ENCODE data around the gene CTNND1.
"Not testable (repeated sequence)": the region's sequence is repeated elsewhere in the genome, so short reads cannot be mapped to it uniquely, and the experiment has no call there.

Gene CTNND1, protein sequence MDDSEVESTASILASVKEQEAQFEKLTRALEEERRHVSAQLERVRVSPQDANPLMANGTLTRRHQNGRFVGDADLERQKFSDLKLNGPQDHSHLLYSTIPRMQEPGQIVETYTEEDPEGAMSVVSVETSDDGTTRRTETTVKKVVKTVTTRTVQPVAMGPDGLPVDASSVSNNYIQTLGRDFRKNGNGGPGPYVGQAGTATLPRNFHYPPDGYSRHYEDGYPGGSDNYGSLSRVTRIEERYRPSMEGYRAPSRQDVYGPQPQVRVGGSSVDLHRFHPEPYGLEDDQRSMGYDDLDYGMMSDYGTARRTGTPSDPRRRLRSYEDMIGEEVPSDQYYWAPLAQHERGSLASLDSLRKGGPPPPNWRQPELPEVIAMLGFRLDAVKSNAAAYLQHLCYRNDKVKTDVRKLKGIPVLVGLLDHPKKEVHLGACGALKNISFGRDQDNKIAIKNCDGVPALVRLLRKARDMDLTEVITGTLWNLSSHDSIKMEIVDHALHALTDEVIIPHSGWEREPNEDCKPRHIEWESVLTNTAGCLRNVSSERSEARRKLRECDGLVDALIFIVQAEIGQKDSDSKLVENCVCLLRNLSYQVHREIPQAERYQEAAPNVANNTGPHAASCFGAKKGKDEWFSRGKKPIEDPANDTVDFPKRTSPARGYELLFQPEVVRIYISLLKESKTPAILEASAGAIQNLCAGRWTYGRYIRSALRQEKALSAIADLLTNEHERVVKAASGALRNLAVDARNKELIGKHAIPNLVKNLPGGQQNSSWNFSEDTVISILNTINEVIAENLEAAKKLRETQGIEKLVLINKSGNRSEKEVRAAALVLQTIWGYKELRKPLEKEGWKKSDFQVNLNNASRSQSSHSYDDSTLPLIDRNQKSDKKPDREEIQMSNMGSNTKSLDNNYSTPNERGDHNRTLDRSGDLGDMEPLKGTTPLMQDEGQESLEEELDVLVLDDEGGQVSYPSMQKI

DNA sequence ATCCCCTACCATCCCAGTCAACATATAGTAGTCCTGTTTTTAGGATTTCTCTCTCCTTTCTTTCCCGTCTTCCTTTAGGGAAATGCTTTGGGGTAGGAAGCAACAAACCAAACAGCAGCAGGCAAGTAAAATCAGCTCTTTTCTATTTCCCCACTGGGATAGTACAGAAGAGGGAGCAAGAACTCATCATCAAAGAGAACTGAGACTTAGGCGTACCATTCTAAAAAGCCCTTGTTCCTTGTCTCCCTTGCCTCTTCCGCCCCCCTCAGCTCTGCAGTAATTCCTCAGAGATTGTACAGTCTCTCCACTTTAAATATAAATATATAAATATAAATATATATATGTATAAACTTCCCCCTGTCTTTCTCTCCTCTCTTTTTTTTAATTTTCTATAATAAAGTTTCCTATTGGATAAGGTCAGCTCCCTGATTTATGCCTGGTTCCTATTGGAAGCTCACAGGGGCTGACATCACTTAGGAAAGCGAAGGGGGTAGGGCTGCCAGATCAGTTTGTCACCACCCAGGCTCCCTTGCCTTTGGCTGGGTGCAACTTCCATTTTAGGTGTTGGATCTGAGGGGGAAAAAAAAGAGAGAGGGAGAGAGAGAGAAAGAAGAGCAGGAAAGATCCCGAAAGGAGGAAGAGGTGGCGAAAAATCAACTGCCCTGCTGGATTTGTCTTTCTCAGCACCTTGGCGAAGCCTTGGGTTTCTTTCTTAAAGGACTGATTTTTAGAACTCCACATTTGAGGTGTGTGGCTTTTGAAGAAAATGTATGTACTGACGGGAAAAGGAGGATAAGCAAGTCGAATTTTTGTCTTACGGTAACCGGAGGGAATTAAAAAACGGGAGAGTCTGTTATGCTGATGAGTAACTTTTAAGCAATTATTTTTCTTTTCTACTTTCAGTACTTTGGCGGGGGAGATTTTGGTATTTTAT, at the start of gene CTNND1:
Gene CTNND1 (plus strand): TSS at position 502 of the 934 bp plus-strand sequence. CDS start 29,677 bp downstream, outside the sequence.
- peak; percentile 94 for DNase-seq (ENCODE audit: low read depth)

DNA sequence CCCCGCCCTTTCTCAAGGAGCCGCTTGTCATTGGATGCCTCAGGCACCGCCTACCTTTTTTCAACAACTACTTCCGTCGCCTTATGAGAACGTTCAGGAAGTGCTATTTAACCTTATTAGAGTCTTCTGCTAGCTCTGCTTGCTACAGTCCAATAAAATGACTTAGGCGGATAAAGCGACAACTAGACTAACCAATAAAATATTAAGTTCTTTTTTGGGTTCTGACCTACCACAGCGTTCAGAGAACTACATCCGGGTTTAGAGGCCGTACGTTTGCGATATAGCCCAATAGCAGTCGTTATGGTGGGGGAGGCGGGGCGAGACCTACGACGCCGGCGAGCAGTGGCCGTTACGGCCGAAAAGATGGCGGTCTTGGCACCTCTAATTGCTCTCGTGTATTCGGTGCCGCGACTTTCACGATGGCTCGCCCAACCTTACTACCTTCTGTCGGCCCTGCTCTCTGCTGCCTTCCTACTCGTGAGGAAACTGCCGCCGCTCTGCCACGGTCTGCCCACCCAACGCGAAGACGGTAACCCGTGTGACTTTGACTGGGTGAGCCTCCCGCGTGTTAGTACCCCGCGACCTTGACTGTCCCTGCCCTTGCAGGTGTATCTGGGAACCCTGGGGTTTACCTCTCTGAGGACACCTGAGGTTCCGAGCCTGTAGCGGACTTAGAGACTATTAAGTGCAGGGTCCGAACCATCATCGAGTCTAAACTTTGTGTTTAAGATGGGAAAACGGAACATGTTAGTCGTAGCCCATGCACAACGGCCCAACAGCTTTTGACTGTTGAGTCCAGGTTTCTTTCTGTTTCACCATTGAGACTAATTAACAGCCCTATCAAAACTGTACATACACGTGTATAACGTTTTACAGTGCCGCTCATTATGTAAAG, 49.1 kb upstream of the CTNND1 start, which contains the start of gene TMX2:
Gene TMX2 (plus strand): TSS at position 338 of the 895 bp plus-strand sequence. CDS start 26 bp downstream, at position 364.
- peak; percentile 98 for DNase-seq (ENCODE audit: low read depth)

DNA sequence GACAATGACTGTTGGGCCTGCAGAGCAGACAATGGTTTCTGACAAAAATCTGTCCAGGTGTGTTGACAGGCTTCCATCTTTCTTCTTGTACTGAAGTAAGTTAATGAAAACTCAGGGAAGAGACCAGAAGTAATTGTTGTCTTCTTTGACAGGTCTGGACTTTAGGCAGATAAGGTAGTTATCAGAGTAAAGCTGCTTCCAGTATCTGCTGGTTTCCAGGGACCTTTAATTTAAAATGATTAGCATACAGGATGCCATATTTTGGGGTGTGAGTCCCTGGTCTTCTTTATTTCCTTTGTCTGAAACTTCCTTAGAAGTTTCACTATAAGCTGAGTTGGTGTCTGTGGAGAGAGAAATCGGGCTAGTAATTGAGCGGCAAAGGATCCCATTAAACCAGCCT, 47.8 kb upstream of the CTNND1 start:
- DNase-seq (ENCODE audit: low read depth) = no peak

DNA sequence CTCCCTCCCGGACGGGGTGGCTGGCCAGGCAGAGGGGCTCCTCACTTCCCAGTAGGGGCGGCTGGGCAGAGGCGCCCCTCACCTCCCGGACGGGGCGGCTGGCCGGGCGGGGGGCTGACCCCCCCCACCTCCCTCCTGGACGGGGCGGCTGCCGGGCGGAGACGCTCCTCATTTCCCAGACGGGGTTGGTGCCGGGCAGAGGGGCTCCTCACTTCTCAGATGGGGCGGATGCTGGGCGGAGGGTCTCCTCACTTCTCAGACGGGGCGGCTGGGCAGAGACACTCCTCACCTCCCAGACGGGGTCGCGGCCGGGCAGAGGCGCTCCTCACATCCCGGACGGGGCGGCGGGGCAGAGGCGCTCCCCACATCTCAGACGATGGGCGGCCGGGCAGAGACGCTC, 44.9 kb upstream of the CTNND1 start:
- DNase-seq (ENCODE audit: low read depth) = not testable (repeated sequence)

DNA sequence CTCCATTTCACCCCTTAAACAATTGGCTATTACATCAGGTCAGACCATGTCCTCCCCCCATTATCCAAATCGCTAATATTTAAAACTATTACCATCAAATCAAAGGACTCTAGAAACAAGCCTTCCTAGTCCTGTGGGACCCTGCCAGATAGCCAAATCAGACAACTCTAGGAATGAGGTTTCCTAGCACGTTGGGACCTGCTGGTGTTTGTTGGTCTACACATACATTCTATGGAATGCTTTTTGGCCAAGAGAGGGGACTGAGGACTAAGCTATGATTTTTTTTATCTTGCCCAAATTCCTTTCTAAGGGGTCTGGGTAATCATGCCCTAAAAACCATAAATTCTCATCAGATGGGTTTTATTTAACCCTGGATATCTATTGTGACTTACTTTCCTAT, 34.4 kb upstream of the CTNND1 start:
- DNase-seq (ENCODE audit: low read depth) = no peak

DNA sequence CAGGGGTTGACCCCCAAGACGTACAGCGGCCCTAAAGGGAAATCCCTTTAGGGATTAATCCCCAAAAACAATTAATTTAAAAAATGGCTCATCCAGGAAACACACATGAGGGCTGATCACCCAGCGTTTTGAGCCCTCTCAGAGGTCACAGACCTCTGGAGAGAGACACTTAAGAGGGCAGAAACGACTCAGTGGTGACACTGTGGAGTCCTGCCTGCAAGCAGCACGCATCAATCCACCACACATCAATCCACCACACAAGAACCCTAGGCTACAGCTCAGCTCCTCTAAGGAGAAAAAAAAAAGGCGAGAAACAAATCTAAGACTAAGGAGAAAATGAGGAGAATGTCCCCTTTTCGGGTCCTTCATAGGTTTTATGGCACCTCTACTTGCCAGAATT, 32.8 kb upstream of the CTNND1 start:
- no peak for DNase-seq (ENCODE audit: low read depth)

DNA sequence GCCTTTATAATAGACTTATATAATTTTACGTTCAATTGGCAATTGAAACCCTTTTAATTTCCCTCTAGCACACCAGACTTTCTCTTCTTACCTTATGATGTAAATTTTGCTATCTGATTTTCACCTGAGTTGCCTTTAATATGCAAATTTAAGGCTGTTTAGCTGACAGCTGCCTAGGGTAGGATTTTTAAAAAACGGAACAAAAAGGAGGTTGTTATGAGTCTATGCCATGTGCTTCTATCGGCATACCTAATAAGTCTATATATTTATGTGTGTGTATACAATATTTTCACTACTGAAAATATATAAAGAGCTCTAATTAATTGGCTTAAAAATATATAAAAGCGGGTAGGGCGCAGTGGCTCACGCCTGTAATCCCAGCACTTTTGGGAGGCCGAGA, 32.1 kb upstream of the CTNND1 start:
- no peak for DNase-seq (ENCODE audit: low read depth)

DNA sequence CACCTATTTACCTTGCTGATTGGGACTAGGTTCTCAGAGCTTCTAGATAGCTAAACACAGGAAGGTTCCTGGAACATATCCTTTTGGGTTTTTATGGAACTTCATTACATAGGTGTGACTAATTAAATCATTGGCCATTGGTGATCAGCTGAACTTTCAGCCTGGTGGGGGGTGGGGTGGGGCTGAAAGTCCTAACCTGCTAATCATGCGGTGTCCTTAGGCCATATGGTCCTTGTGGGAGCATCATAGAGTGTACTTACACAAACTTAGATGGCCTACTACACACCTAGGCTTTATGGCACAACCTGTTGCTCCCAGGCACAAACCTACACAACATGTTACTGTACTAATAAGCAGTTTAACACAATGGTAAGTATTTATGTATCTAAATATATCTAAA, 28.9 kb upstream of the CTNND1 start:
- DNase-seq (ENCODE audit: low read depth) = no peak

DNA sequence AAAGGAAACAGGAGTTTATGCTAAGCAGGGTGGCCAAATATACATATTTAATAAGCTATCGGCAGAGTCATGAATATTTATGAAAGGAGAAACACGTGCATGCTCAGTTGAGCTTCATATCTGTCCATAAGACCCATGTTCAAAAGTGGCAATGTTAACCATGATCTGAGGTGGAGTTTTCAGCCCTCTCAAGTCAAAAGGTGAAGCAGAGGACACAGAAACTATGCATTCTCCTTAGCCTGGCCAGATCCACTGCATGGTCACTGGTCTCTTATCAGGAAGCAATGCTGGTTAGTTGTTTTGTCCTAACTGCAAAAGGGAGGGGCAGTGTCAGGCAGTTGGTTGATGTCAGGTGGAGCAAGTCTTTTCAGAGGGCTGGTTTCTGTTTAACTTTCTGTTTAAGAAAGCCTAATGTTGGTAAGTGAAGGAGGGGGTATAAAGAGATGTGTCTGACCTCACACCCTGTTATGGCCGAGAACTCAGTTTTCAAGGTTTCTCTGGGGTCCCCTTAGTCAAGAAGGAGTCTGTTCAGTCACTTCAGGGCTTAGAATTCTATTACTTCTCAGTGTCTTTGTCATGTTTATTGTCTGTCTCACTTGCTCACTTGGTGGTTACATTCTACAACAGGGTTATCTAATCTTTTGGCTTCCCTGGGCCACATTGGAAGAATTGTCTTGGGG, 25.8 kb upstream of the CTNND1 start:
- no peak for DNase-seq (ENCODE audit: low read depth)

DNA sequence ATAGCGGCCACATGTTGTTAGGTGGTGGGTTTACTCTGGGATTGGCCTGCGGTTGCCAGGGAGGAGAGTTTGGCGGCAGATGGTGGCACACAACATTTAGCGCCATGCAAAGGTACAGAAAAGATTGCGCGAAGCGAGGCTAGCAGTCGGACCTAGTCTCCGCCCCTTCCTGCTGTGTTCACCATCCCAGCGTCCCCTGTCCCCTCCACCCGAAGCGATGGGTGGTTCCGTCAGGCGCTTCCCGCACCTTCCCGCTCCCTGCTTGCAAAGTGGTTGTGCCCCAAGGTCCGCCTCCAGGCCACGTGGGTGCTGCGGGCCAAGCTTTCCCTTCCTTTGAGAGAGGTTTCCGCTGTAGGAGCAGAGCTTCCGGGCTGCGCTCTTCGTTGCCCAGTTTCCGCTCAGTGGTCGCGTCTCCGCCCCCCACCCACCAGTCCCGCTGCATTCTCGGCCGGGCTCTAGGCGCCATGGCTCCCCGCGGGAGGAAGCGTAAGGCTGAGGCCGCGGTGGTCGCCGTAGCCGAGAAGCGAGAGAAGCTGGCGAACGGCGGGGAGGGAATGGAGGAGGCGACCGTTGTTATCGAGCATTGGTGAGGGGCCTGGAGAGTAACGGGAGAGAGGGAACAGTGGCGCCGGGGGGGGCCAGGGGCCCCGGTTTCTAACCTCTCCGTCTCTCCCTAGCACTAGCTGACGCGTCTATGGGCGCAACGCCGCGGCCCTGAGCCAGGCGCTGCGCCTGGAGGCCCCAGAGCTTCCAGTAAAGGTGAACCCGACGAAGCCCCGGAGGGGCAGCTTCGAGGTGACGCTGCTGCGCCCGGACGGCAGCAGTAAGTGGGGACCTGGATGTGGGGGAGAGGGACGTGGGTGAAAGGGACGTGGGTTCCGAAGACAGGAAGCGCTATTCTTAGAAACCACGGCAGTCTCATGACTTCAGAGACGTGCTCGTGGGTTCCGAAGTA, 20.2 kb upstream of the CTNND1 start, which contains the start of gene SELENOH:
Gene SELENOH (plus strand): TSS at position 360 of the 955 bp plus-strand sequence. CDS start 105 bp downstream, at position 465.
- DNase-seq (ENCODE audit: low read depth) = peak; percentile 90

DNA sequence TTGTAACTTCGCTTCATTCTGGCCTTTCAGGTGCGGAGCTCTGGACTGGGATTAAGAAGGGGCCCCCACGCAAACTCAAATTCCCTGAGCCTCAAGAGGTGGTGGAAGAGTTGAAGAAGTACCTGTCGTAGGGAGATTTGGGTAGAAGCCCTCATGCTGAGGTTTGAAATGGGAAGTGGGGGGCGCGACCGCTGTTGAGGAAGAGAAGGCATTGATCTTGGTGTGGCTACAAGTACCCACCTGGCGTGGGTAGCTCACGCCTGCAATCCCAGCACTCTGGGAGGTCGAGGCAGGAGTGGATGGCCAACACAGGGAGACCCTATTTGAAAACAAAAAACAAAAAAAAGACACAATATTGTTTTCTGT, 19.5 kb upstream of the CTNND1 start:
- no peak for DNase-seq (ENCODE audit: low read depth)

DNA sequence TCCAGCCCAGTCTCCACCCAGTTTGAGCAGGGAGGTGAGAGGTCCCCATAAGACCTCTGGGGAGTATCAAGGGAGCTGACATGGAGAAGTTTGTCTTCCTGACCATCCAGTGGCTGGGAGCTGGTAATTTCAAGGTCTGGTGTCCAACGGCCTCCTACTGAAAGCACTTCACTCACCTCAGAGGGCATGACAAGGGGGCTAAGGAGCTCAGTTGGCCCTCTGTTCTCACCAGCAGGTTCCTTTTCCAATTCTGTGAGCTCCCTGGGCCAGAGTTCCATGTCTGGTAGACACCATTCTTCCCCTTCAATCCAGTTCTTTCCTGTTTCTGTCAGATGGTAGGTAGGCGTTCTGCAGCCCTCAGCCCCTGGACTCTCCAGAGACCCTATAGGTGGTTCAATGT, 17.2 kb upstream of the CTNND1 start:
- no peak for DNase-seq (ENCODE audit: low read depth)

DNA sequence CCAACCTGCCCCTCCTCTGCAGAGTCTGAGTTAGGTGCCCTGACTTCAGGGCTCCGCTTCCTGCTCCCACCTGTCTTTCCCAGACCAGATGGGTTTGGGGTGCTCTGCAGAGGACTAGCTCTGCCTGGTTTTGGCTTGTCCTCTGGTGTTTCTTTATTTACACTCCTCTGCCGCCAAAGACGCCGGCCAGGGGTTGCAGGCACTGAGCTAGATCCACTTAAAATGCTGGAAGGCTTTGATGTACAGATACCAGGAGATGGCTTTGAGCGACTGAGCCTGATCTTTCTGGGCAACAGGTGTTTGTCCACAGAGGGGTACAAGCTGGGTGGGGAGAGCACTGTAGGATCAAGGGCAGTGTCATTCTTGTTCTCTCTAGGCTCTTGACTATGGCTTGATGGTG, 16.4 kb upstream of the CTNND1 start:
- DNase-seq (ENCODE audit: low read depth) = no peak

DNA sequence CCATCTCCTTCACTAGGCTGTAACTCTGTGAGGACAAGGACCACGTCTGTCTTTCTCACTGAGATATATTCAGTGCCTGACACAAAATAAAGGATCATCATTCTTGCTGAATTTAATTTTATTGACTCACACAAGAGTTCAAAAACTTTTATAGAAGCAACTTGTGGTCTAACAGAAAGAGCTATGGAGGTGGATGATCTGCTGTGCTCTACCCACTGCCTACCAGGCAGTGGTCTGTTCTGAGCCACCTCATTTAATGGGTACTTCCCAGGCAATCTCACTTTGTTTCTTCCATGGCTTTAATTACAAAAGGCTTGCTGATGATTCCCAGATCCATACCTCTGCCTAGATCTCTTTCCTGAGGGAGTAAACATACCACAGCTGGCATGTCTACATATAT, 14.7 kb upstream of the CTNND1 start:
- no peak for DNase-seq (ENCODE audit: low read depth)

DNA sequence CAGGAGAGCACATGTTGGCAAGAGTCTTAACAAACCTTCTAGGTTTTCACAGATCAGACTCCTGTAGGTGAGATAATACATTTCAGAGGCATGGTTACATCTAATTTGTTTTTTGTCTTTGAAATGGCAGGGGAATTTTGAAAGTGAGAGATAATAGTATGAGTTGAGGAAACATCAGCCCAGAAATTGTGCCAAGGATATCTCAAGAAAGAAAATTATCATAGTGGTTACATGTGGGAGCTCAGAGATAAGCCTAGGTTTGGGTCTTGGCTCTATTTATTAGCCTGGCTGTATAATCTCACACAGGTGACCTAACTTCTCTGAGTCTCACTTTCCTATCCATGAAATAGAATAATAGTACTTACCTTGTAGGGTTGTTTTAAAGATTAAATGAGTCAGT, 10.4 kb upstream of the CTNND1 start:
- no peak for DNase-seq (ENCODE audit: low read depth)

DNA sequence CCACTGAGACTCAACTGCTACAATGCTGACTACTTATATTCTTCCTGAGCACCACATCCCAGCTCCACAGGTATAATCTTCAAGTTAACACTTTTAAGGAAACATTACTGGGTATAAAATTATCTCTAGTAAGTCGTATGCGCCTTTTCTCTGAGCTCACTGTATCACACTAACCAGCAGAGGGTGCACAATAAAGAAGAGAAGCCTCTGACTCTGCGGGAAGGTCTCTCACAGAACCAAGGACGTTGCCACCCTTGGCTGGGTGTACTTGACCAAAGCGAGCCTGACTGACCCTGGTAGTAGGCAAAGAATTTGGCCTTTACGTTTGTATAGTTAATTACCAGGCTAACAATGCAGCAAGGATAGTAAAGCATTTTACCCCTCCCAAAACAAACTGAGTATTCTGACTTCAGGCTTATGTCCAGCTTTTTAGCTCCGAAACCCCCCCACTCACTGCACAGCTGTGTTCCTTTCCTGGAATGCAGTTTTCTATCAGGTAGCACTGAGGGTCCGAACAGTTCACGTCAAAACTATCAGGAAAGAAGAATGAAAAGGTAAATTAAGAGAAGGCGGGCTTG, 9.8 kb upstream of the CTNND1 start, which contains the start of gene BTBD18:
Gene BTBD18 (minus strand): TSS at position 144 of the 578 bp plus-strand sequence. CDS start 631 bp downstream, outside the sequence.
- DNase-seq (ENCODE audit: low read depth) = no peak

DNA sequence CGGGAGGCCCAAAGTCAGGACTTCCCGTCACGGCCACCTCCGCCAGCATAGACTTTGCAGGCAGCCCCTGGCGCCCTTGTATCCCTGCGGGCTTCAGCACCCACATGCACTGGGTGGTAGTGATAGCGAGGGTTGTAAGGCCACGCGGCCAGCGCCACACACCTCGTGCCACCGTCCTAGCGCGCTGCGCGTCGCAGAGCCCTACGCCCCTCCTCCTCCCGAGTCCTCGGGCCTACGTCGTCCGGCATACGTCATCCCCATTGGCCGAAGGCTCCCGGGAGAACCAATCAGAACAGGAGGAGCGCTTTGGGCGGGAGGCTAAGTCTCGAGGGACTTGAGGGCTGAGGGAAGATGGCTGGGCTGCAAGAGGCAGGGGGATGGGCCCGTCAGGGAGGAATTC, 8.6 kb upstream of the CTNND1 start:
- DNase-seq (ENCODE audit: low read depth) = no peak

DNA sequence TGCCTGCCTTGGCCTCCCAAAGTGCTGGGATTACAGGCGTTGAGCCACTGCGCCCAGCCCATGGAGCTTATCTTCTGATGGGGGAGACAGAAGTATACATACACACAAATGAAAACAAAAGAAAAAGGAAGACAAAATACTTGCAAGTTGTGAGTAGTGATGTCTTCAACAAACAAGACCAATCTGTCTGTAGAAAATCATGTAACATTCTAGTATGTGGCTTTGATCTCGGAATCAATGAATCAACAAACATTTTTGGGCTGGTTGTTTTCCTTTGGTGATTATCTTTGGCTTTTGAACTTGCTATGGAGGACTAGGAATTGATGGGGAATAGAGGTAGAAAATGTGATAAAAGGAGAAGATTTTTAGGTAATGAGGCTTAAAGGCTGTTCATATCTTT, 3.4 kb upstream of the CTNND1 start:
- DNase-seq (ENCODE audit: low read depth) = no peak
